KBM-7 (cell line): Measurements from ENCODE around the gene SPOCD1.

ENCODE experiments used
- DNase-seq: peaks from one replicate; pipeline ENCODE4 v3.0.0-alpha.2; 2015
- in situ Hi-C: fragments of 300-500 bp; cut with MboI; formaldehyde crosslinking; loops from 2 replicates; pipeline ENCODE4 v1.14.3; 2020; ENCODE audit warnings: low sequenced_read_pairs, low pct_unique_long_range_greater_than_20kb, mixed read lengths

The SPOCD1 gene

DNA sequence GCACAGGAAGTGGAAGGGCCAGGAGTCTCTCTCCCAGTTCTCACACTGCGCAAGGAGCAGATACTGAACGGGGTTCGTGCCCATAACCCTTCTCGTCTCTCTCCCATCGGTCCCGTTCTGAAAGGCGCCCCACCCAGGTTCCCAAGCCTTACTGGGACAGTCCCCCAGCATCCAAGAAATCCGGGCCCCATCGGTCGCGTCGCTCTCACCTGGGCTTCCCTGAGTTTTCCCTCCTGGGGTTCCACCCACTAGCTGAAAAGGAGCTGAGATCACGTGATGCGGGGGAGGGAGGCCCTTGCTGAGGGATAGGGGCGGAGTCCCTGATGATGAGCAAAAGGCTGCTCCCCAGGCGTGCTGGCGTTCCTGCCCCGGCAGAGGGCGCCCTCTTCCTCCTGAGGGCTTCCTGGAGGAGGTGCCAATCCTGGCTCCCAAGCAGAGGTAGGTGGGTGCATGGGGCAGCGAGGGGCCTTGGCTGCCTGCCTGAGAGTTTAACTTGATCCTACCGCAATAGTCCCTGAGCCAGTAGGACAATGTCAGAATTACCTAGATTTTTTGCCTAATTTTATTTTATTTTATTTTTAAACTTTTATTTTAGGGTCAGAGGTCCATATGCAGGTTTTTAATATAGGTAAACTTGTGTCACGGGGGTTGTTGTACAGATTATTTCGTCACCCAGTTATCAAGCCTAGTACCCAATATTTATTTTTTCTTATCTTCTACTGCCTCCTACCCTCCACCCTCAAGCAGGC lies at the start of gene SPOCD1:
Gene SPOCD1, minus strand, starts transcription at position 271 of the 749 bp plus-strand sequence. CDS start 689 bp downstream, outside the sequence.
- peak; percentile 78 for DNase-seq
- in situ Hi-C loops = no loop called here

GRCh38 chr1:31862071-31862470 lies 46.2 kb upstream of the SPOCD1 start:
- in situ Hi-C loops = no loop called here
- no peak for DNase-seq

DNA sequence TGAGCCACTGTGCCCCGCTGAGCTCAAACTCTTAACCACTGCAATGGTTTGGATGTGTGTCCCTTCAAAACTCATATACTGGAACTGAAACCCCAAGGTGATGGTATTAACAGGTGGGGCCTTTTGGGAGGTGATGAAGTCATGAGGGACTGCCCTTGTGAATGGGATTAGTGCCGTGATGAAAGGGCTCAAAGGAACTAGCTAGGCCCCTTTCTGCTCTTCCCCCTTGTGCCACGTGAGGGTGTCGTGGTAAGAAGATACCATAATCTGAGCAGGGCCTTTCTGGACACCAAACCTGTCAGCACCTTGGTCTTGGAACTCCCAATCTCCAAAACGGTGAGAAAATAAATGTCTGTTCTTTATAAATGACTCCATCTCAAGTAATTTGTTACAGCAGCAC lies 45.5 kb upstream of the SPOCD1 start:
- no peak for DNase-seq
- in situ Hi-C loops = no loop called here

DNA sequence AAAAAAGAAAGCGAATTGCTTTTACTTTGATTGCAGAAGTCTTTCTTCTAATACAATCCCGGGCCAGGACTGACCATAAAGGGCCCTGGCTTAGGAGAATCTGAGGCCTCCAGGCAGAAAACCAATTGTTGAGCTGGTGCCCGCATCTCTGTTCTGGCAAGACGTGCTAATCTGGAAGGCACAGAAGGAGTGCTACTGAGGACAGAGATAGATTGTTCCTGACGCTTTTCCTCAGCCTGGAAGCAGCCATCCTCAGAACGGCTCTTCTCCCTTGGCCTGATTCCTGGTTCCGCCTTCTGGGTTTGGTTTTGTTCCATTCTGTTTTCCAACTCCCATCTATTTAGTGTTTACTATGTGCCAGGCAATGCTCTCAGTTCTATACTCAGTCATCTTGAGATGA lies 44.8 kb upstream of the SPOCD1 start:
- DNase-seq = no peak
- in situ Hi-C loops = no loop called here

- in situ Hi-C loops = no loop called here
- DNase-seq = no peak
These were observed 43.9 kb upstream of the SPOCD1 start for GRCh38 chr1:31859719-31860118.

- in situ Hi-C loops = no loop called here
- no peak for DNase-seq
These were observed 43.2 kb upstream of the SPOCD1 start for GRCh38 chr1:31859044-31859443.

DNA sequence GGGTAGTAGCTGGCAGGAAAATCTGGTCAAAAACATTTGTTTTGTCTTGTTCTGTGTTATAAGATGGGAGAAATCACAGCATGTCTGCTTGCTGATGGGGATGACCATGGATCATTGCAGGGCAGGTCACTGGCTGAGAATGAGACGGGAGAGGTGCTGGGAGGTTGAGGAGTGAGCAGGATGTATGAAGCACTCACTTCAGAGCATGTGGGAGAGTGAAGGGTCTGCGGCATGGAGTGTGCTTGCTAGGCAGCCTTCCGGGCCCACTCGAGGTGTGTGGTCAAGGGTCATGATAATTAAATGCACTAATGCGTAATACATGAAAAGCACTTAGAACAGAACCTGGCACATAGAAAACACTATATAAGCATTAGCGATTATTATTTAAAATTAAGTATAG lies 42.0 kb upstream of the SPOCD1 start:
- no peak for DNase-seq
- in situ Hi-C loops = no loop called here

GRCh38 chr1:31856140-31856539 lies 40.3 kb upstream of the SPOCD1 start:
- no peak for DNase-seq
- in situ Hi-C loops = no loop called here

DNA sequence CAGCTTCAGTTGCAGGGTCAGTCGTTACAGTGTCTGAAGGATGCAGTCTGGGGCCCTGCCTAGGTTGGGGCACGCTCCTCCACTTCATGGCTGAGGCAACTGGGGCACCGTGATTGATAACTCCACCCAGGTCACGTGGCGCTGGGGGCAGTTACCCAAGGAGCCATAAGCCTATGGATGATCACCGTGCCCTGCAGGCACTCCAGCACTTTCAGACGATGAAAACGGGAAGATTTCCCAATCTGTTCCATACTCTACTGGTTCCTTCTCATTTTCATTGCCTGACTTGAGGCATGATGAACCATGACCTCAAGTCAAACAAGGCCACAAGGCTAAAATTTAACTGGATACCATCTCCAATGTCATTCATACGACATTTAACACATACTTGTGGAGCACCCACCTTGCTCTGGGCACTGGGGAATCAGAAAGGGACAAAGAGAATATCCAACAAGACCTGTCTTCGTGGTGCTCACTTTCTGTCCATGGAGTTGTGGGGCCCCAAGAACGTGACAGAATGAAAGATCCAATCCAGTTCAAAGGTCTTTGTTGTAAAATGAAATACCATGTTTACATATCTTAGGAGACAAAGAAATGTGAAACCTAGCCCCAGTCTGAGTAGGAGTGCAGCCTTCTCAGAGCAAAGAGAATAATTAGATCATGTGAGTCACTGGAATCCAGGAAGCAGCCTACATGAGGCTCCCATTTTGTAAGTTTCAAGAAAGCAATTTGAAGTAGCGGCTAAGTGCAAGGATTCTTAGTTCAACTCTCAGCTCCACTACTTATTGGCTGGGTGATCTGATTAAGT lies 39.4 kb upstream of the SPOCD1 start:
- DNase-seq = no peak
- in situ Hi-C loops = no loop called here

GRCh38 chr1:31849653-31850052 lies 33.8 kb upstream of the SPOCD1 start:
- DNase-seq = no peak

DNA sequence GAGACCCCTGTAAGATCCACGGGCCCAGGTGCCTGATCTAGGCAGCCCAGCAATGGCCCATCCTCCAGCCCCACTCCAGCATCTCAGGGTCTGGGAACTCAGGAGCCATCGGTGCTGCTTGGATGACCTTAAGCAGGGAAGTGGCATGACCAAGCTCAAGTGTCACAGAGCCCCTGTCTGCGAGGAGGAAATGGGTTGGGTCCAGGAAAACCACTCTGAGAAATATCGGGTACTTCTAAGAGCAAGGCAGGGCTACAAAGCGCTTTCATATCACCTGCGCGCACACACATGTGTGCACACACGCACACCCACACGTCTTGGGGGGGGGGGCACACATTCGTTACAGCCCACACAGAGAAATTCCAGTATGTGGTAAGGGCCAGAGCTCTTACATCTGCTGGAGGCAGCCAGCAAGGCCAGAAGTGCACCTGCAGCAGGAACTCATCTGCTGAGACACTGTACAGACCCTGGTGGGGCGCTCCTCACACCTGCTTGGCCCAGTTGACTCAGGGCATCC lies 32.6 kb upstream of the SPOCD1 start:
- in situ Hi-C loops = no loop called here
- DNase-seq = no peak

More at GRCh38 chr1:31849653-31850052, 33.8 kb upstream of the SPOCD1 start:
- in situ Hi-C loops = no loop called here

GRCh38 chr1:31846484-31846883 lies 30.7 kb upstream of the SPOCD1 start:
- DNase-seq = no peak
- in situ Hi-C loops = no loop called here

GRCh38 chr1:31843506-31843905 lies 27.7 kb upstream of the SPOCD1 start:
- no peak for DNase-seq
- in situ Hi-C loops = no loop called here

GRCh38 chr1:31839662-31840343 lies 24.0 kb upstream of the SPOCD1 start:
- in situ Hi-C loops = no loop called here
- no peak for DNase-seq

DNA sequence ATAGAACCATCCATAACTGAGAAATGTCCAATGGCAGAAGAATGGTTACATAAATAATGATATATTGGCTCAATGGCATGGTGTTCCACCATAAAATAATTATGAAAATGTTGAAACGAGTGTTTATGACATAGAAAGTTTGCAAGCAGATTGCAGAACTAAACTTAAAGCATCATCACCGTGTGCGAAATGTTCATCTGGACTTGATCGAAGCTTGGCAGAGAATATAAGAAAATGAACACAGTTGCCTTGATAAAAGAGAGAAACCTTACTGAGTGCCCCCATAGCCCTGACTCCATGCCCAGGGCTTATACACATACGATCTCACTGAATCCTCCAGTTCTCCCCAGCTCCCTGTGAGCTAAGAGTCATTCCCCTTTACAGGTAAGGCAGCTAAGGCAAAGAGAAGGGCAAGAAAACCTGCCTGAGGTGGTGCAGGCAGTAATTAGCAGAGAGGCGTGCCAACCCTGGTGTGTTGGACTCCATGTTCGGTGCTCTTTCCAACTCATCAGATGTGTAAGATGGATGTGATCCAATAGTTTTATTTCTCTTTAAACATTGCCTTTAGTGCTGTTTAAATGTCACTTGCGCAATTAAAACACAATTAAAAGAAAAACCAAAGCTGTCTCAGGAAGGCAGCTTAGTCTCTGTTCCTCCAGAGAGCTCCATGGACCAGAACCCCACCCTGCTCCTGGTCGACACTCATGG lies 21.8 kb upstream of the SPOCD1 start:
- no peak for DNase-seq
- in situ Hi-C loops = no loop called here

GRCh38 chr1:31836638-31837037 lies 20.8 kb upstream of the SPOCD1 start:
- no peak for DNase-seq
- in situ Hi-C loops = no loop called here

DNA sequence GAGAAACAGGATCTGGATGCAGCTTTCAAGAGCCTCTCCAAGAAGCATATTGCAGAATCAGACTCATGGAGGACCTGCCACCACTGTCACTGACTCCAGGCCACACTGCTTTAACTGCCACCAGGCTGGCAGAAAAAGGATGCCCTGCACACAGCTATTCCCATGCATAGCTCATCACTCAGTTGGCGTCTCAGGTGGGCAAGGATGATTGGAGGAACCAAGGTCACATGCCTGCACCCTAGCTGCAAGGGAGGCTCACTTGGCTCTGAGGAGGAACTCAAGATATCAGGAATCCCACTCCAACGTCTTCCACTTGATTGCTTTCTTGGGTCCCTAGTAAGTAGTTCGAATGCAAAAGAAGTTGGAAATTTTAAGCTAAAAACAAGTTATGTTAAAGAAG lies 19.6 kb upstream of the SPOCD1 start:
- in situ Hi-C loops = no loop called here
- DNase-seq = no peak

- in situ Hi-C loops = no loop called here
- DNase-seq = no peak
These were observed 18.7 kb upstream of the SPOCD1 start for GRCh38 chr1:31834501-31834900.
